B cell (primary cell): ENCODE data around the gene STX18. TPM values are rescaled to one million over a fixed set of nuclear protein-coding genes. Genes with fewer than 3 reads are reported as not detected.

Experiments used
- ATAC-seq: fragments of 200-7000 bp; cut with Tn5 transposase; one replicate; pipeline ENCODE4 v1.10.0; 2021; ENCODE audit warnings: low read depth, mild to moderate bottlenecking, moderate number of reproducible peaks, moderate library complexity
- CTCF ChIA-PET: fragments of 350-600 bp; sonication (Branson Sonifier 250); formaldehyde crosslinking; loops from one replicate; lab custom pipeline; 2021; ENCODE audit warnings: antibody characterized with exemption, inconsistent platforms; lab: Charles Lee
- POLR2A ChIA-PET: fragments of 350-600 bp; sonication (Branson Sonifier 250); formaldehyde crosslinking; loops from one replicate; lab custom pipeline; 2021; ENCODE audit warnings: antibody characterized with exemption; lab: Charles Lee
- DNase-seq: peaks from one replicate; pipeline ENCODE4 v3.0.0; 2013
- H2AFZ ChIP-seq: 2 replicates; pipeline ENCODE4 v1.6.1; 2012; ENCODE audit warnings: mild to moderate bottlenecking, low read depth, low read length; ENCODE audit not compliant: insufficient read depth, poor library complexity, severe bottlenecking
- H3K27ac ChIP-seq, 2 donors: 1 replicate in 1 of 2; 2 replicates in 1 of 2; pipeline ENCODE4 v1.5.1; 2012 to 2013; ENCODE audit warnings: low read length in 2 of 2, mild to moderate bottlenecking in 2 of 2, moderate library complexity in 1 of 2
- H3K27me3 ChIP-seq, 4 experiments: fragments of 200-600 bp in 1 of 4; sonication (generic) in 1 of 4; replicated peaks in 1 of 4; 1 replicate in 2 of 4; 2 replicates in 2 of 4; pipeline versions ENCODE4 v1.6.1 to v1.7.0; 2013 to 2016; ENCODE audit warnings: low read length in 3 of 4, mild to moderate bottlenecking in 2 of 4, mixed read lengths in 1 of 4, moderate library complexity in 1 of 4; ENCODE audit not compliant: insufficient read depth in 4 of 4, control insufficient read depth in 3 of 4; ENCODE audit errors: control extremely low read depth in 1 of 4
- H3K36me3 ChIP-seq, 2 experiments: replicated peaks in 1 of 2; 1 replicate in 1 of 2; 2 replicates in 1 of 2; pipeline versions ENCODE4 v1.6.1 to v1.7.1; 2013; ENCODE audit warnings: low read length in 1 of 2; ENCODE audit not compliant: insufficient read depth in 2 of 2, control insufficient read depth in 1 of 2; ENCODE audit errors: control extremely low read depth in 1 of 2, extremely low read depth in 1 of 2
- H3K4me1 ChIP-seq, 2 donors: fragments of 200-600 bp in 1 of 2; sonication (generic) in 1 of 2; 1 replicate in 1 of 2; 2 replicates in 1 of 2; pipeline versions ENCODE4 v1.5.1 to v1.6.1; 2013 to 2017; ENCODE audit warnings: low read length in 2 of 2; ENCODE audit not compliant: control insufficient read depth in 2 of 2, insufficient read depth in 2 of 2
- H3K4me2 ChIP-seq: replicated peaks from 2 replicates; pipeline ENCODE3; 2012; ENCODE audit warnings: mild to moderate bottlenecking, low read depth, low read length; ENCODE audit not compliant: poor library complexity, severe bottlenecking
- H3K4me3 ChIP-seq, 5 experiments: fragments of 200-600 bp in 1 of 5; sonication (generic) in 1 of 5; 1 replicate in 3 of 5; 2 replicates in 2 of 5; pipeline versions ENCODE4 v1.5.1 to v1.7.0; 2011 to 2016; ENCODE audit warnings: low read length in 4 of 5, mild to moderate bottlenecking in 4 of 5, low read depth in 2 of 5, control low read depth in 1 of 5, moderate library complexity in 1 of 5; ENCODE audit not compliant: insufficient read depth in 1 of 5; ENCODE audit errors: control extremely low read depth in 1 of 5, extremely low read depth in 1 of 5
- H3K79me2 ChIP-seq: fragments of 200-600 bp; sonication (generic); one replicate; pipeline ENCODE4 v1.6.0; 2016; ENCODE audit warnings: low read length; ENCODE audit not compliant: control insufficient read depth, insufficient read depth
- H3K9ac ChIP-seq: fragments of 200-600 bp; sonication (generic); 2 replicates; pipeline ENCODE4 v1.6.1; 2017; ENCODE audit warnings: mild to moderate bottlenecking, low read length, moderate library complexity
- H3K9me3 ChIP-seq, 3 donors: one replicate each; pipeline versions ENCODE4 v1.6.1 to v1.7.1; 2013; ENCODE audit warnings: low read length in 2 of 3; ENCODE audit not compliant: control insufficient read depth in 2 of 3, insufficient read depth in 1 of 3; ENCODE audit errors: control extremely low read depth in 1 of 3
- H4K20me1 ChIP-seq: 2 replicates; pipeline ENCODE4 v1.6.0; 2012; ENCODE audit warnings: mild to moderate bottlenecking, low read length; ENCODE audit not compliant: insufficient read depth, control insufficient read depth, poor library complexity, severe bottlenecking
- H3K27ac Mint-ChIP-seq: one replicate; pipeline ENCODE4 v1.8.0; 2021; ENCODE audit warnings: mixed read lengths
- H3K27me3 Mint-ChIP-seq: one replicate; pipeline ENCODE4 v1.8.0; 2021; ENCODE audit warnings: mixed read lengths
- H3K4me1 Mint-ChIP-seq: one replicate; pipeline ENCODE4 v1.8.0; 2021; ENCODE audit warnings: mixed read lengths
- H3K4me3 Mint-ChIP-seq: one replicate; pipeline ENCODE4 v1.8.0; 2021; ENCODE audit warnings: mixed read lengths
- H3K9me3 Mint-ChIP-seq: one replicate; pipeline ENCODE4 v1.8.0; 2022; ENCODE audit warnings: mixed read lengths; ENCODE audit not compliant: insufficient read depth
- CTCF ChIP-seq: fragments of 200-600 bp; IDR thresholded peaks from one replicate; pipeline ENCODE4 v1.8.0; 2022; ENCODE audit warnings: antibody characterized with exemption, mild to moderate bottlenecking
- EZH2 ChIP-seq: IDR thresholded peaks from 2 replicates; pipeline ENCODE4 v1.6.1; 2012; ENCODE audit warnings: borderline replicate concordance, low read depth, mild to moderate bottlenecking, moderate library complexity, low read length; ENCODE audit not compliant: insufficient read depth, poor library complexity, severe bottlenecking
- WGBS: methylation state at CpG from one replicate; pipeline ENCODE4 v1.1.5; 2013; ENCODE audit warnings: missing lambda C conversion rate; ENCODE audit not compliant: insufficient coverage; 5-methylcytosine and 5-hydroxymethylcytosine counted together
- intact Hi-C: fragments of 100-400 bp; cut with micrococcal nuclease; formaldehyde crosslinking; loops from one replicate; pipeline ENCODE4 v1.10.0; 2022
- polyA plus RNA-seq: library from polyadenylated mRNA; depleted of rRNA; stranded (reverse); fragments of >200 nt; gene quantifications from 2 replicates; pipeline ENCODE4 v1.2.3, GENCODE V29; 2012
- total RNA-seq, 2 donors: library from RNA; stranded (reverse); fragments of 120-200 nt in 1 of 2; gene quantifications; 1 replicate in 1 of 2; 2 replicates in 1 of 2; pipeline versions ENCODE4 v1.2.3 to v1.2.4, GENCODE V29; 2013 to 2022

Gene STX18
- total and polyA plus RNA-seq, 2 donors (not counting 1 experiment from before 2014, with no cell fraction given), result 20.3 to 33.6 TPM

- ATAC-seq (no peak), DNase-seq (no peak)
- Mint-ChIP-seq H3K27me3 (no peaks in the 10 kb centered on the region), H3K9me3 (no peaks in the 10 kb centered on the region), H3K4me3 (no peak overlapping the region), H3K27ac (no peak overlapping the region), H3K4me1 (peaks cover 43% of the 10 kb centered on the region)
- H2AFZ ChIP-seq, result no peak overlapping the region
- no peak overlapping the region for H3K4me2 ChIP-seq
- WGBS, result 79% methylated on average over 2 of the region's 3 CpGs
- peaks cover 2% of the 10 kb centered on the region for H4K20me1 ChIP-seq
- no peak for TF ChIP-seq CTCF
- TF ChIP-seq EZH2, result no peak
- H3K4me1 ChIP-seq, result peaks cover 17 to 20% of the 10 kb centered on the region in 2 donors
- POLR2A ChIA-PET, result no interaction called here
- no peak overlapping the region for H3K27ac ChIP-seq
- intact Hi-C loops, result no loop called here
- H3K36me3 ChIP-seq, result no peaks in the 10 kb centered on the region
- no peaks in the 10 kb centered on the region for H3K9me3 ChIP-seq
- H3K79me2 ChIP-seq, result peaks cover 55% of the 10 kb centered on the region
- CTCF ChIA-PET, result interaction anchor here (1.0 kb wide), 1 partner anchor 12 kb away, joined by 3 read pairs; no protein-coding TSS in a partner anchor
- no peaks in the 10 kb centered on the region for H3K27me3 ChIP-seq
- no peak overlapping the region for H3K4me3 ChIP-seq
- no peak overlapping the region for H3K9ac ChIP-seq
Observed at GRCh38 chr4:4521136-4521535, 20.7 kb downstream of the STX18 start.

GRCh38 chr4:4519297-4519894 lies 22.5 kb downstream of the STX18 start:
- no peak overlapping the region for H3K27ac Mint-ChIP-seq
- no peak for ATAC-seq
- no peak for DNase-seq
- no peaks in the 10 kb centered on the region for H3K27me3 ChIP-seq
- no CpG with 5 or more reads among the region's 4 CpGs for WGBS
- peaks cover 32% of the 10 kb centered on the region for H3K4me1 Mint-ChIP-seq
- no peak overlapping the region for H3K4me3 ChIP-seq
- no peaks in the 10 kb centered on the region for H3K36me3 ChIP-seq
- no peaks in the 10 kb centered on the region for H3K9me3 Mint-ChIP-seq
- peaks cover 10 to 13% of the 10 kb centered on the region in 2 donors for H3K4me1 ChIP-seq
- H3K9me3 ChIP-seq, result no peaks in the 10 kb centered on the region
- no peak overlapping the region for H3K9ac ChIP-seq
- no peak overlapping the region for H3K4me3 Mint-ChIP-seq
- H4K20me1 ChIP-seq, result peaks cover 12% of the 10 kb centered on the region
- peaks cover 60% of the 10 kb centered on the region for H3K79me2 ChIP-seq
- ChIA-PET POLR2A (no interaction called here), CTCF (no interaction called here)
- intact Hi-C loops, result no loop called here
- TF ChIP-seq CTCF (no peak), EZH2 (no peak)
- no peak overlapping the region for H2AFZ ChIP-seq
- H3K4me2 ChIP-seq, result no peak overlapping the region
- no peaks in the 10 kb centered on the region for H3K27me3 Mint-ChIP-seq
- no peak overlapping the region for H3K27ac ChIP-seq
